GM21515 (cell line): ENCODE data around the gene FNDC4.
"Not testable (repeated sequence)": the region's sequence is repeated elsewhere in the genome, so short reads cannot be mapped to it uniquely, and the experiment has no call there.

Source experiments
- ATAC-seq: cut with Tn5 transposase; IDR thresholded peaks from one replicate; pipeline ENCODE4 v1.9.1; 2021; ENCODE audit not compliant: unreplicated experiment

The FNDC4 gene

GRCh38 chr2:27494944-27495554 is at the start of gene FNDC4:
FNDC4 (minus strand) TSS chr2:27495200; CDS start chr2:27494679, 521 bp downstream.
- no peak for ATAC-seq

DNA sequence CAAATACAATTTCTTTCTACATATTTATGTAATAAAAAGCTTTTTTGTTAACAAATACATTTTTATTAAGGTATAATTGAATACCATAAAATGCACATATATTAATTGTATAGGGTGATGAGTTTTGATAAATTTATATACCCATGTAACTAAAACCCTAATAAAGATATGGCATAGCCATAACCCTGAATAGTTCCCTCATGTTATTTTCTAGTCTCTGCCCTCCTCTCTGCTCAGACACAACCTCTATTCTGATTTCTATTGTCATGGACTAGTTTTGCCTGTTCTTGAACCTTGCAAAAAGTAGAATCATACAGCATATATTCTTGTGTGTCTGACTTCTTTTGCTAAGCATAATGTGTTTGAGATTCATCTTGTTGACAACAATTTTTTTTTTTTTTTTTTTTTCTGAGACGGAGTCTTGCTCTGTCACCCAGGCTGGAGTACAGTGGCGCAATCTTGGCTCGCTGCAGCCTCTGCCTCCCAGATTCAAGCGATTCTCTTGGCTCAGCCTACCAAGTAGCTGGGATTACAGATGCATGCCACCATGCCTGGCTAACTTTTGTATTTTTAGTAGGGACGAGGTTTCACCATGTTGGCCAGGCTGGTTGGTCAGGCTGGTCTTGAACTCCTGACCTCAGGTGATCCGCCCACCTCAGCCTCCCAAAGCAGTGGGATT is 49.3 kb upstream of the FNDC4 start:
- ATAC-seq = no peak

DNA sequence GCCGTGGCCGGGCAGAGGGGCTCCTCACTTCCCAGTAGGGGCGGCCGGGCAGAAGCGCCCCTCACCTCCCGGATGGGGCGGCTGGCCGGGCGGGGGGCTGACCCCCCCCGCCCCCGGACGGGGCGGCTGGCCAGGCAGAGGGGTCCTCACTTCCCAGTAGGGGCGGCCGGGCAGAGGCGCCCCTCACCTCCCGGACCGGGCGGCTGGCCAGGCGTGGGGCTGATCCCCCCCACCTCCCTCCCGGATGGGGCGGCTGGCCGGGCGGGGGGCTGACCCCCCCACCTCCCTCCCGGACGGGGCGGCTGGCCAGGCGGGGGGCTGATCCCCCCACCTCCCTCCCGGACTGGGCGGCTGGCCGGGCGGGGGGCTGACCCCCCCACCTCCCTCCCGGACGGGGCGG is 44.6 kb upstream of the FNDC4 start:
- not testable (repeated sequence) for ATAC-seq

GRCh38 chr2:27538839-27539450 is 43.9 kb upstream of the FNDC4 start:
- ATAC-seq = not testable (repeated sequence)

GRCh38 chr2:27537287-27537686 is 42.3 kb upstream of the FNDC4 start:
- ATAC-seq = no peak

DNA sequence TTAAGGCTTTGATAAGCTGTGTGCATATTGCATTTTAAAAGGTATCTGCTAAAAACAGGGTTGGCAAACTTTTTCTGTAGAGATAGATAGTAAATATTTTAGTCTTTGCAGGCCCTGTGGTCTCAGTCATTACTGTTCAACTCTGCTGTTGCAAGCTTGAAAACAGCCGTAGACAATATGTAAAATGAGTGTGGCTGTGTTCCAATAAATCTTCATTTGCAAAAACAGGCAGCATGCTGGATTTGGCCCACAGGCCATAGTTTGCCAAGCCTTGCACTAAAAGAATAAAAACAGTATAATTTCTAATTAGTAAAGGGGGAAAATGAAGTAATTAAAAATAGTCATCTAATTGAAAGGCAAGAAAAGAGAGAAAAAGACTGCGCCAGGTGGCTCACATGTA is 37.0 kb upstream of the FNDC4 start:
- no peak for ATAC-seq

DNA sequence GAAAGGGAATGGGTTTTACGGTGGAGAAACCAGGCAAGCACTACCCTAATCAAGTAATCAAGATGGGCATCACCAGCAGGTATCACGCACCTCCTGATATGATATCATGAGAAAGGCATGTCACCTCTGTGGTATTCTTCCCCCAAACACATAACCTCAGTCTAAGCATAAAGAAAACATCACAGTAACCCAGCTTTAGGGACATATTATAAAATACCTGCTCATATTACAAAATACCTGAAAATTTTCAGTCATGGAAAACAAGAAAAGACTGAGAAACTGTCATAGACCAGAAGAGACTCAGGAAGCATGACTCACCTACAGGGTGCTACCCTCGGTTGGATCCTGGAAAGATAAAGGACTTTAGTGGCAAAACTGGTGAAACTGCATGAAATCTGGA is 32.2 kb upstream of the FNDC4 start:
- no peak for ATAC-seq

DNA sequence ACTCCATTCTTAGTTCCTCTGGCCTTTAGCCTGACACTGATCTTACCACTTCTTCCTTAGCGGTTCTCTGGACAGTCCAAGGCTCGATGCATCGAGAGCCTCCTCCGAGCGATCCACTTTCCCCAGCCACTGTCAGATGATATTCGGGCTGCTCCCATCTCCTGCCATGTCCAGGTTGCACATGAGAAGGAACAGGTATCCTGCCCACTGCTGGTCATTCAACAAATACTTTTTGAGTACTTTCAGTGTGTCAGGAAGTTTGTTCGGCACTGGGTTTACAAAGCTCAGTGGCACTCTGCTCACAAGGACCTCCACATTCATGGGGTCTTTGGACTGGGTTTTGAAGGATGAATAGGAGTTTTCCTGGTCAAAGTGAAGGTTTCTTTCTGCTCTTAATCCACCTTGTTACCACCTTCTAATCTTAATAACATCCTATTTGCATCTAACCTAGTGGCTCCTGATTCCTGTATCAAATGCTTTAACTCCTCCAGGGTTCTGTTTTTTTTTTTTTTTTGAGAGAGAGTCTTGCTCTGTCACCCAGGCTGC is 27.5 kb upstream of the FNDC4 start:
- no peak for ATAC-seq

GRCh38 chr2:27520316-27520715 is 25.3 kb upstream of the FNDC4 start:
- no peak for ATAC-seq

DNA sequence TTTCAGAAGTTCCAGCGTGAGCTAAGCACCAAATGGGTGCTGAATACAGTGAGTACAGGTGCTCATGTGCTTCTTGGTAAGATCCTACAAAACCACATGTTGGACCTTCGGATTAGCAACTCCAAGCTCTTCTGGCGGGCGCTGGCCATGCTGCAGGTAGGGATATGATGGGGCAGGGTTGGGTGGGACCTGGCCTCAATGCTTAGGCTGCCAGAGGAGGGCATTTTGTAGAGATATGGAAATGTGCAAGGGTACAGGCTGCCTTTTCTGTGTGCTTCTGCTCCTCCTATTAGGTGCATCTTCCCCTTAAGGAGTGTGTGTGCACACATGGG is 23.7 kb upstream of the FNDC4 start:
- ATAC-seq = no peak

DNA sequence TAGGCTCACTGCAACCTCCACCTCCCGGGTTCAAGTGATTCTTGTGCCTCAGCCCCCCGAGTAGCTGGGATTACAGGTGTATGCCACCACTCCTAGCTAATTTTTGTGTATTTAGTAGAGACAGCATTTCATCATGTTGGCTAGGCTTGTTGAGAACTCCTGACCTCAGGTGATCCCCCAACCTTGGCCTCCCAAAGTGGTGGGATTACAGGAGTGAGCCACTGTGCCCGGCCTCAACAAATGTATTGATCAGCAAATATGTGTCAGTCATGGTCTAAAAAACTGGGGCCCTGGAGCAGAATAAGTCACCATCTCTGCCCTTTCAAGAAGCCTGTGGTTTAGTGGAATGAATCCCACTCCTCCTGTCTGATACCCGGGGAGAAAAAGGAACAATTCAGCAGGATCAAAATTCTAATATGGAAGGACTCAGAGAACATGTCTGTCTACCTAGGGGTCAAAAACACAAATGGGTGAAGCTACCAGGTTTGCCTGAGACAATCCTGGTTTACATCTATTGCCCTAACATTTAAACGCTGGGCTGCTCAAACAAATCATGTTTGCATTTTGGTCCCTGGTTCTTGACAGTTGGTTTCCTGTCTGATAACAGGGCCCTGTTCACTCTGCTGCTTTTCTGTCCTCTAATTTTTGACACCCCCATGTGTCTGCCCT is 23.2 kb upstream of the FNDC4 start:
- no peak for ATAC-seq

DNA sequence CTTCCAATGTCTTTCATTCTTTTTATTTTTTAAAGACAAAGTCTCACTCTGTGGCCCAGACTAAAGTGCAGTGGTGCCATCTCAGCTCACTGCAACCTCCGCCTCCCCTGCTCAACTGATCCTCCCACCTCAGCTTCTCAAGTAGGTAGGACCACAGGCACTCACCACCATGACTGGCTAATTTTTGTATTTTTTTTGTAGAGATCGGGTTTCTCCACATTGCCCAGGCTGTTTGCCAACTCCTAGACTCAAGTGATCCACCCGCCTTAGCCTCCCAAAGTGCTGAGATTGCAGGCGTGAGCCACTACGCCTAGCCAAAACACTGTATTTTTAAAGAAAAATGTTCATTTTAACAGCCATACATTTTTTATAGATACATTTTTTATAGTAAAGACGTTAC is 14.3 kb upstream of the FNDC4 start:
- ATAC-seq = no peak

DNA sequence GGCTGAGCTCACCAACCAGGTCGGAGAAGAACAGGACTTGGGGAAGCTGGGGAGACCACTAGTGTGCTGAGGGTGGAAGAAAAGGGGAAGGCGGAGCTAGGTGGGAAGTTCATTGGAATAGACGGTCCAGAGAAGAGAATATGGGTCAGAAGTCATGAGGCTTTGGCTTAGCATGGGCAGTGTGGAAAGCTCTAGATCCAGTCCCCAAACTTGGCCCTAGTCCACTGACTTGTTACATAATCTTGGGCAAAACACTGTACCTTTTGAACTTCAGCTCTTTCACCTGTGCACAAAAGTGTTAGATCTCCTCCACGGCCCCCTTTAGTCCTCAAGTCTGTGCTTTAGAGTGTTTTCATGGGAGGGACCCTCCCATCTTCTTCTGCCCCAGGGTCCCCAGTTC is 12.3 kb upstream of the FNDC4 start:
- no peak for ATAC-seq

DNA sequence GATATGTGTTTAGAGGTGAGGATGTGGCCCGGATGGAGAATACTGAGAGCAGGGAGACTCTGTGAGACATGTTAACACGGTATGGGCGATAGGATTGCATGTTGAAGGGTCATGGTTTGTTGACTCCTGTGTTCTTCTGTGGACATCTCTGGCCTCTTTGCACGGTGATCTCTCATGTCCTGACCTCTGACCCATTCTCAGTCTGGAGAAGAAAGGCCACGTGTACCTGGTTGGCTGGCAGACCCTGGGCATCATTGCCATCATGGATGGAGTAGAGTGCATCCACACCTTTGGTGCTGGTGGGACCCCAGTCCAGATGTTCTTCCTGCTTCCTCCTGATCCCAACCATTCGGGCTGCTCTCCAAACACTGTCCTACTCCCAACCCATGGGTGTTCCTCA is 11.6 kb upstream of the FNDC4 start:
- ATAC-seq = no peak

GRCh38 chr2:27502142-27502541 is 7.1 kb upstream of the FNDC4 start:
- ATAC-seq = no peak

GRCh38 chr2:27501042-27501441 is 6.0 kb upstream of the FNDC4 start:
- ATAC-seq = no peak

DNA sequence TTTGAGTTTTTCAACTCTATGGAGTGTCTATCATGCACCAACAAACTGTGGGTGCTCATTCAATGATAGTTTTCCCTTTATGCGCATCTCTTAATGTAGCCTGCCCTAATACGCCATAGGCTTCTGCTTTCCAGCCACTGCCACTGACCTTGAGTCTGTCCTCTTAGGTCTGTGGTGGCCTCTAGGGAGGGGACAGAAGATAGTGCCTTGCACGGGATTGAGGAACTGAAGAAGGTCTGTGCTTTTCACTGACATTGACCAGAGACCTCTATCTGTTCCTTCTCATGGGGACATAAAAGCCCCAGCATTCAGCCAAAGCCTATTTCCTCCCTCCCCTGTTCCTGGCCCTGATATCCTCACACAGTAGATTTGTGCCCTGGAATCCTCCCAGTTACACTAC is 4.0 kb upstream of the FNDC4 start:
- no peak for ATAC-seq

- ATAC-seq = no peak
Observed at GRCh38 chr2:27497288-27497627, 2.3 kb upstream of the FNDC4 start.

- ATAC-seq = no peak
Observed at GRCh38 chr2:27496357-27497287, 1.6 kb upstream of the FNDC4 start, which contains the start of gene GCKR. GCKR (plus strand) TSS chr2:27496839; CDS start chr2:27496905, 66 bp downstream.

DNA sequence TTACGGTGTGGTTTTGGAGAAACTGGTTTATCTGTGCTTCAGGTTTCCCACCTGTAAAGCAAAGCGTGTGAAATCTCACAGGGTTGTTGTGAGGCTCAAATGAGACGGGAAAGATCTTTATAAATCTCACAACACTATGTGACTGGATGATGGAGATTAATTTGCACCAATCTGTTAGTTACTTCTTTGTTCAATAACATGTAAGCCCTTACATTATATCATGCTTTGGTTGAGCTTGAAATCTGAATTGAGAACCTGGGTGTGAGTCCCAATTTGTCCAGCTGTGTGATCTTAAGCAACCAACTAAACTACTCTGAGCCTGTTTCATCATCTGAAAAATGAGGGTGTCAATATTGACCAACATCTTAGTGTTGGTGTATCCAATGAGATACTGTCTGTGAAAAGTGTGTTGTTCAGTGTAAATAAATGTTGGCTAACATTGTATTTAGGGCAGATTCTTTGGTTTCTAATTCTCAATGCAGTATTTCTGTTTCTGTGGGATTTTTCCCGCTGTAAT is 898 bp upstream of the FNDC4 start:
- no peak for ATAC-seq
